Astrocyte (in vitro differentiated cells and primary cell): ENCODE data around the gene DLK1.

Experiments used
- CTCF ChIP-seq: IDR thresholded peaks from 2 replicates; pipeline ENCODE4 v1.5.1; 2011; ENCODE audit warnings: low read depth, mild to moderate bottlenecking, inconsistent platforms, low read length, moderate library complexity; ENCODE audit not compliant: insufficient read depth
- EZH2 ChIP-seq: IDR thresholded peaks from 2 replicates; pipeline ENCODE4 v1.6.1; 2012; ENCODE audit warnings: mild to moderate bottlenecking, low read length, inconsistent platforms; ENCODE audit not compliant: insufficient read depth

DNA sequence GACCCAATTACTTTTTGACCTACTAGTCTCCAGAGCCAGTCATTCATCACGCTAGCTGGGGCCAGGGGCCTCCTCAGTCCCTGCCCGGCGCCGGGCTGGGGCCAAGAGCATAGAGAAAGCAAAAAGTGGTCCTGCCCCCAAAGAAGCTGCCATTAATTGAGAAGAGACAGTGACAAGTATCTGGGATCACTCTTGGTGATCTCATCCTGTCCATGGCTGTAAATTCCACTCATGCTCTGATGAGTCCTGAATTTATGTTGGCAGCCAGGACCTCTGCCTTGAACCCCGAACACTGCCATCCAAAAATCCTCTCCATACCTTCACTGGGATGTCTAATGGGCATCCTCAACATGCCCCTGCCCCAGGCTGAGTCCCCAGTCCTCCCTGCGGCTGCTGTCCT is 34.4 kb upstream of the DLK1 start:
- TF ChIP-seq CTCF = no peak
- no peak for TF ChIP-seq EZH2
